Stimulated activated CD4-positive, alpha-beta T cell treated with anti-CD3 and anti-CD28 coated beads, TNF-alpha, amount 100 ng/mL, for 4 hours (primary cell): ENCODE data around the gene NTRK2.

ENCODE experiments used
- DNase-seq, 3 experiments: peaks; one replicate each; pipeline ENCODE4 v3.0.0-alpha.2; 2020; ENCODE audit warnings: low read depth in 3 of 3

NTRK2 gene

DNA sequence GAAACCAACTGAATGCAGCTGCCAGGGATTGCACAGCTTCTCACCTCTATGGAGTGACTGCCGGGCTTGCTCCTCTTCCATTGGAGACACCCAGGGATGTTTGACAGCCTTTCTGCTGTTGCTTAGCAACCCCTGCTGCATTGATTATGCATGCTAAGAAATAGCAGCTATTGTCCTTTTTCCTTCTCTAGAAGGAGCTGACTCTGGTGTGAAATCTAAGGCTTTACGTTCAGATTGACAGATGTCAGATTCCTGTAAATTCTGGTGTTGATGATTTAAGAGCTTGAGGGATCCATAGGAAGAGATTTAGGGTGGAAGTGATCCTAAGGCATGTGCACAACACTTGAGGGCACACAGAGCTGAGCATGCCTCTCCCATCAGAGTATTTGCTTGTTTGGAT, 267.7 kb downstream of the NTRK2 start:
- DNase-seq: no peak

GRCh38 chr9:84937581-84937980, 268.1 kb downstream of the NTRK2 start:
- no peak for DNase-seq

DNA sequence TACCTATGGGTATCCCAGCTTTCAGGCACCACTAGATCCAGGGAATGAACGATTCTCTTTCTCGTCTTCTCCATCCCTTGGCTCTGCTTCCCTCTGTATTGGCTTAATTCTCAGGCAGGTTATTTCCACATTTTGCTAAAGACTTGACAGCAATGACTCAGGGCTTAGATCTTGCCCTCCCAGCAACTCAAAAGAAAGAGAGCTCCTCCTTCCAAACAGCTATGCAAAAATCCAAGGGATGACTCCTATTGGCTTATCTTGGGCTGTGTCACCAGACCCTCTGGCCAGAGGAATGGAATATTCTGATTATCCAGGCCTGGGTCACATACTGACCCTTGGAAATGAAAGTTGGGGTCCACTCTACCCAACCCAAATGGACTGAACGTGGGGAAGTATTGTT, 270.2 kb downstream of the NTRK2 start:
- no peak for DNase-seq

GRCh38 chr9:84940294-84940693, 270.8 kb downstream of the NTRK2 start:
- DNase-seq: no peak

DNA sequence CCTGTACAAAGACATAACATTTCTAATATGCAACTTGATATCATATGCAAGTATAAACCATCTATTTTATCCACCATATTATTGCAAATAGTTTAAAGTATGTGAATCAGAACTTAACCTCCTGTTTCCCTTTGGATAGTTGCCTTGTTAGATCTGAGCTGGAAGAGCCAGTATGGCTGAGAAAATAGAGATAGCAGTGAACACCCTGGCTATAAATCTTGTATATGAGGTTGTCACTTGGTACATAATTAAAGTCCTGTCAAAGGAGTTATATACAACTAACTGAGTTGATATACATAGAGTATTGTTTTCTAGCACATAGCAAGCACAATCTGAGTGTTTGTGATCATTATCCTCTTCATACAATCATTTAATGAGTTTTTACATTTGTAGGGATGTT, 272.3 kb downstream of the NTRK2 start:
- DNase-seq: no peak

GRCh38 chr9:84943482-84944050, 274.0 kb downstream of the NTRK2 start:
- DNase-seq: no peak

DNA sequence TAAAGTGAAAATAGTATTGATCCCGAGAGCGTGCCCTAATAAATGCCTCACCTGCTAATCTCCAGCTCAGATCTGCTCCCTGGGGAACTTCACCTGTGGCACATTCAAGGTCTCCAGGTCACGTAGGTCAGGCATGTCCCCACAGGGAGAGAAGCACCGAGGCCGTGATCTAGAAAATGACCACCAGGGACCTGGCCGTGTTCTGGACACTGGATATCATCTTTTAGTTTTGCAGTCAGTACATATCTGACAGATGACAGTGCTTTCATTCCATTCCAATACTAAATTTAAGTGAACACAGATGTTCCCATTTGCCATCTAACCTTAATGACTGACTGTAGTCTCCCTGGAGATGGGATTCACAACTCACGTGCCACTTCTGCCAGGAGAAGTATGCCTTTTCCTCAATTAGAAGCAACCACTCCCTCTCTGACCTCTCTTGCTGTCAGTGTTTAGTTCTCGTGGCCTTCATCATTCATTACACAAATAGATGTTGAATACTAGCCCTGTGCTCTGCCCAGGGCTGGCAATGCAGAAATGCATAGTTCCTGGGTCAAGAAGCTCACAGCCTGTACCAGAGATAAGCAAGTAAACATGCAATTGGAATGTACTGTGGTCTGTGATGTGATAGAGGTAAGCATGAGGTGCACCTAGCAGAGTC, 276.5 kb downstream of the NTRK2 start:
- no peak for DNase-seq

DNA sequence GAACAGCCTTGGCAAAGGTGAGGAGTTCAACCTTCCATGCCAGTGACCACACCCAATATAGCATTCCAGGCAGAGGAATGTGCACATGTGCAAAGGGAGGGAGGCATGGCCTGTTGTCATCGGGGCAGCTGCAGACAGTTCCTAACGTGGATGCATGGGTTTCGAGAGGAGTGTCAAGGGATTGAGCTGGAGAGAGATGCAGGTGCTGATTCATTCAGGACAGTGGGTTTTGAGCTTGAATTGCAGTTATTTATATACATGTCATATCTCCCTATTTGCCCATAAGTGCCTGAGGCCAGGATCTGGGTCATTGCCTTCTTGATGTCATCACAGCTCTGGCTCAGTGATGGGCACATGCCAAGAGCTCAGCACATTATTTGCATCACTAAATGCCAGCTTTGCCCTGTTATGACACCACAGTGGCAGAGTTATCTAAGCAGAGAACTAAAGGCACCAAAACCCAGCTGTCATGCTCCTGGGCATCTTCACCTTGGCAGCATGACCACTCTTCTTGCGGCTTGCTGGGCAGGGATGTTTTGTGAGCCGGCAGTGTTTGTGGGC, 278.0 kb downstream of the NTRK2 start:
- DNase-seq: no peak

- DNase-seq: no peak
These were observed 279.7 kb downstream of the NTRK2 start for GRCh38 chr9:84949258-84949657.

GRCh38 chr9:84949971-84950370, 280.4 kb downstream of the NTRK2 start:
- DNase-seq: no peak

GRCh38 chr9:84950879-84951811, 281.6 kb downstream of the NTRK2 start:
- no peak for DNase-seq

GRCh38 chr9:84953252-84953773, 283.8 kb downstream of the NTRK2 start:
- no peak for DNase-seq

- DNase-seq: peak in 1 of 3 experiments; percentile 3
These were observed 284.5 kb downstream of the NTRK2 start for GRCh38 chr9:84953797-84954705.

- DNase-seq: no peak
These were observed 285.6 kb downstream of the NTRK2 start for GRCh38 chr9:84955155-84955554.

DNA sequence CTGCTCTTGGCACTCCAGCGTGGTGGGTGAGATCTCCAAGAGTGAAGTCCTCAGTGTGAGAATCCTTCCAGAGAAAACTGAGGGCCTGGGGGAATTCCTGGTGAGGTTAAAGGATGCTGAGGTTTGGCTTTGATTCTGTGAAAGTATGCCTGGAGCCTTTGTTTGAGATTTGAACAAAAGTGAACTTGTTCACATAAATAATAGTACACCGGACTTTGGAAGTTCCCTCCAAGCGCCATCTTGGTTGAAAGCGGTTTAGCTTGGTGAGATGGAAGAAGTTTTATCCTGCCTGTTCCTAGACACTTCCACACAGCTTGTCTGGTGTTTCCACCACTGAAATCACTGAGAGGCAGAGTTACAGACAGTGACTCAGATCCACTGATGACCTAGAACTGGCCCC, 286.4 kb downstream of the NTRK2 start:
- no peak for DNase-seq

- no peak for DNase-seq
These were observed 289.8 kb downstream of the NTRK2 start for GRCh38 chr9:84959339-84959738.

DNA sequence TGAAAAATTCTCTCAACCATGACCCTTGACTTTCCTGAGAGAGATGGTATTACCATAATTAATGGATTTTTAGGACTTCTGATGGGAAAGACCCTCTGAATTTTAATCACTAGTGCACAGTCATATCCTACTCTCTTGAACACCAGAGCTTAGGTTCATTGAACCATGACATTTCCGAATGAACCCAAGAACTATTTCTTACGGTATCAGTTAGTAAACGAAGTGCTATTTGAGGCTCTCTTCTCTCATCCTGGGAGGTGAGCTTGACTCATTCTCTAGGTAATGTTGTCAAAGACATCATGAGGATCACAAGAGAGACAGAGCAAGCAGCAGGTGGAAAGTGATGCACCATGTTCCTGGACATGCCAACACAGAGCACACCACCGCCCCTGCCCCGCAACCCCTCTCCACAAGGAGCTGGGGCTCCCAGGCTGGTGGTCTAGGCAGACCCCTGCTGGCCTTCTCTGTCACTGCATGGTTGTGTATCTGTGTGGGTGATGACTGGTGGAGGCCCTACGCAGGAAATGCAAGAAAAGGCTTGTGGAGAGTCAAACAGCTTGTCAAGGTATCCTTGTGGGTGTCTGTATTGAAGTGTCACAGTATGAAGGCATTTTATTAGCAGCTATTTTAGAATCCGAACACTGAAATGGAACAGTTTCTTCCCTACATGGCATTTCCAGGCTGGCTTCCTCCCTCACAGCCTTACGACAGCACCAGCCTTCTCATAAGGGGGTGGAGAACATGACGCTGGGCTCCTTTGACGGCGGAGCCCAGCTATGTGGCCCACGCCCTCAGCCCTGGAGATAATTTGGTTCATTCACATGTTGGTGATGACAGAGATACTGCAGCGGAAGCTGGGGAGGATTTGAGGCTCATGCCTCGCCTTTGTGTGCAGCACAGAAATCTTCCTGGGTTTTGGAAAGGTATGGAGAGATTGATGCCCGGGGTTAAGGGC, 297.6 kb downstream of the NTRK2 start:
- no peak for DNase-seq

- no peak for DNase-seq
These were observed 299.6 kb downstream of the NTRK2 start for GRCh38 chr9:84969084-84969483.

DNA sequence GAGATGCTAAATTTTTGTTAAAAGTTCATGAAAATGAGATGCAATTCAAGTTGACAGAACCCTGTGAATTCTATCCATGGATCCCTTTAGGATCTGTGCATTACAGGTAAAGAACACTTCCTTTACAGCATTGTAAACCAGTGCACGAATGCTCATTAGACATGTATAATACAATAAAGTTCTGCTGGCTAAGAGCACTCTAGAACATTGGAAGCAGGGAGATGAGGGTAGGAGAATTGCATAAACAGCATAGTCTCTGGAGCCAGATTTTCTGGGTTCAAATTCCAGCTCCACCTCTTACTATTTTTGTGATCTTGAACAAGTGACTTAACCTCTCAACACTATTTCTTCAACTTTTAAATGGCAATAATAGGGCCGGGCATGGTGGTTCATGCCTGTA, 300.2 kb downstream of the NTRK2 start:
- no peak for DNase-seq

DNA sequence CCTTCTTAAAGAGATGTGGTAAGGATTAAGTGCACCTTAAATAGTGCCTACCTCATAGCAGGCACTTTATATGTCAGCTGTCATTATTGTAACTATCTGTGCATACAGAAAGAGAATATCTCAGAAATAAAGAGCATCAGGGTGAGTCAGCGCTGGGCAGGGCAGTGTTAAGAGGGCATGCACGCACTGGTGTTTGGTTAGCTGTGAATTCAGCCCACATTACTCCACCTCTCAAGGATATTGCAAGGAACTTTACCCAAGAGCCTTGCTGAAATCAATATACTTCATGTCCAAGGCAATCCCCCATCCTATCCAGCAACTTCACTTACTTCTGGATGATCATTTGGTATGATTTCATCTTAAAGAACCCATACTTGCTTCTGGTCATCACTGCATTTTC, 300.9 kb downstream of the NTRK2 start:
- DNase-seq: no peak
